Brain pericyte (primary cell): ENCODE data around the gene FOXP1.

Experiments
- DNase-seq: peaks from one replicate; pipeline ENCODE4 v3.0.0-alpha.2; 2012; ENCODE audit warnings: low read depth, low spot score

FOXP1 gene

DNA sequence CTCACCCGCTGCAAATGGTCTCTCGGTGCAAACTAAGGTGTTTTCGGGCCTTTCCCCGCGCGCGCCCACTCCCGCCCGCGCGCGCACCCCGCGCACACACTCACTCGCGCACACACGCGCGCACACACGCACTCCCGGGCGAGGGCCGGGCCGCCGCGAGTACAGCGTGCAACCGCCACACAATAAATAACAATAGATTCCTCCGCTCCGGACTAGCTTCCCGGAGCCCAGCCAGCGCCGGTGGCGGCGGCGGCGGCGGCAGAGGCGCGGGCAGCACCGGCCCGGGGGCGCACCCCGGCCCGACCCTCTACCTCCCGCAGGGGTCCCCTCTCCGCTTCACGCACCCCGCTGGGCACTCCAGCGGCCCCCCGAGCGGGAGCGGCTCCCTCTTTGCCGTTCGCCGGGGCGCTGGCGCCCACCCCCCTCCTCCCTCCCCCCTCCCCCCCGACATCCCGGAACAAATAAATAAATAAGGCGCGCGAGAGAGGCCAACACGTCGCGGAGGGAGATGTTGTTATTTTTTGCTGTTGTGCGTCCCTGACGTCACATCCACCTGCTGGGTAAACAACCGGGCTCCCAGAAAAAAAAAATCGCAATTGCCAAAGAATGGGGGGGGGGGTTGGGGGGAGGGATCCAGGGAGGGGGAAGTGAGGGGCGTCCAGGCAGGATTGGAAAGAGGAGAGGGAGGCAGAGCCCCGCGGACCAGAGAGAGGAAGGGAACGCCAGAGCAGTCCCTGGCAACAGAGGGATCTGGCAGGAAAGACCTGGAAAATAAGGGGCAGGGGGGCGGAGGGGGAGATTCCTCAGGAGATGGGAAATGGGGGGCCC lies at the start of gene FOXP1:
Gene FOXP1, minus strand, starts transcription at position 163 of the 828 bp plus-strand sequence. CDS start 385,347 bp downstream, outside the sequence.
- DNase-seq: no peak

DNA sequence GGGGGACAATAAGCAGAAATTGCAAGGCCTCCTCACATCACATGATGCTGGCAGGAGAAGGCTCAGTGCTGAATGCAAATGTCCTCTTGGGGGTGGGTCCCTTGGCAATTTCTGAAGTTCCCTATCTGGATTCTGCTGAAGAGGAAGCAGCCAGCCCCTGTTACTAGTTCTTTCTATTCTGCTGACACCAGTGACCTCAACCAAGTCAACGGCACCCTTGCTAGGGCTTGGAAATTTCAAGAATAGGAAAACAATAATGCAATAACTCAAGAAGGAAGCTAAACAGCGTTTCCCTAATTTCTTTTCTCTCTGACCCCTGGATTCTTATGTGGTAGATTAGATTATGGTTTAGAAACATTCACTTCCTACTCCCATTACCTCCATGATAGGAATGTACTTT lies 46.2 kb upstream of the FOXP1 start:
- DNase-seq: no peak

DNA sequence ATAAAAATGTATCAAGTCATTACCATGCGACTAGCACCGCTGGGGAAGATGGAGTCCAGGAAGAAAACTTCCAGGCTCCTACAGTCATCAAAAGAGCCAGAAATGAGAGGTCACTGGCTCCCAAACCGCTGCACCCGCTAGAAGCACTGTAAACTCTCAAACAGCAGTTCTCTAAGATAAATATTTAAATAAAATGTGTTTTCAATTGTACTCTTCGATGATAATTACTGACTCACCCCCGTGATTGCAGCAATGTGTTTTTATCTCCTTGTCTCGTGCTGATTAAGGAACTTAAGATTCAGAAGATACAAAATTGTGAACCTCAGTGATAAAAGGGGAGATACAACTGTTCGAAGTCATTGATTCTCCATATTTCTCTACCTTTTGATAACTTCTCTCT lies 45.8 kb upstream of the FOXP1 start:
- no peak for DNase-seq

GRCh38 chr3:71628522-71628921 lies 45.0 kb upstream of the FOXP1 start:
- no peak for DNase-seq

- no peak for DNase-seq
Measured at GRCh38 chr3:71625676-71626075, 42.1 kb upstream of the FOXP1 start.

DNA sequence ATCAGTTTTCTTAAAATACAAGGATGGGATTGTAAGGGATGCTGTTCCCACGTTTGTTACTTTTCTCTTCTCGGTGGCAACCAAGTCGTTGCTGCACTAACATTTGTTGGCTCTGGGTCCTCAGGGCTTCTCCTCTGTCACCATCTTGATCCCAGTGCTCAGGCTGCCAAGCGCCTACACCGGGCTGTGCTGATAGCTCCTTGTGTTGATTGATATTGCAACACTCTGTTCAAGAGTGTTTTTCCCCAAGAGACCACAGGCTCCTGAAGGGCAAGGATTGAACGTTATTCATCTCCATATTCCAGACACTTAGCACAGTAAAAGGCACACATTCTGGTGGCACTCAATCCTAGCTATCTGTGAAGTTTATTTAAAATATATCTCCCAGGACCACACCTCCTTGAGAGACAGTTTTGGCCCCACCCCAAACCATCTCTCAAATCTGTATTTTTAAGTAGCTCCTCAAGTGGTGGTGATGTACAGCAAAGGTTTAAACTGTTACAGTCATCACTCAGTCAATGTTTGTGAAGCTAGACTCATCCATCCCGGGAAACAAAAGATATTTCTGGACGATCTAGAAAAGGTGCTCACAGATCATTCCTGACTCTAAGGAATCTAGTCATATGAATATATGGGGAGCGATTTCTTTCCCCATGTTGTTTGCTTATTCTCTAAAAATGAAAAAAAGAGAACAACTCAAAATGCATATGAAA lies 38.5 kb upstream of the FOXP1 start:
- DNase-seq: no peak

DNA sequence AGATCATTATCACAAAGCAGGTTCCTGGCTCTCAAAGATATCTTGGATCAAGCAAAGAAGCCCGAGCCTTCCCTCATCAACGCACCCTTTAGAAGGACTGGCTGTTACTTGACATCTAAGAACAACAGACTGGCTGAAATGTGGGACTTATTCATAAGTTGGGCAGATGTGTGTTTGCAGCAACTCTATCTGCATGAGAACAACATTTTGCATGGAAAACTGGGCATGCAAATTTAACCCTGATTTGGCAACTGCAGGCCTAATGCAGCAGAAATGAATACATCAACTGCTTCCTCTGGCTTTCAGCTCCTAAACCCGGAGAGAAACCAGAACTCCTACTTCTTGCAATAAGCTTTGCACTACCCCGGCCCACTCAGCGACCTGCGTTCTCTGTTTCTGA lies 35.0 kb upstream of the FOXP1 start:
- DNase-seq: no peak

- no peak for DNase-seq
Measured at GRCh38 chr3:71616571-71617021, 33.1 kb upstream of the FOXP1 start.

- DNase-seq: no peak
Measured at GRCh38 chr3:71614869-71615268, 31.3 kb upstream of the FOXP1 start.

GRCh38 chr3:71614426-71614825 lies 30.9 kb upstream of the FOXP1 start:
- no peak for DNase-seq

- no peak for DNase-seq
Measured at GRCh38 chr3:71611099-71611498, 27.6 kb upstream of the FOXP1 start.

GRCh38 chr3:71607364-71607763 lies 23.8 kb upstream of the FOXP1 start:
- DNase-seq: no peak

GRCh38 chr3:71606582-71606981 lies 23.1 kb upstream of the FOXP1 start:
- no peak for DNase-seq

- no peak for DNase-seq
Measured at GRCh38 chr3:71602256-71602655, 18.7 kb upstream of the FOXP1 start.

DNA sequence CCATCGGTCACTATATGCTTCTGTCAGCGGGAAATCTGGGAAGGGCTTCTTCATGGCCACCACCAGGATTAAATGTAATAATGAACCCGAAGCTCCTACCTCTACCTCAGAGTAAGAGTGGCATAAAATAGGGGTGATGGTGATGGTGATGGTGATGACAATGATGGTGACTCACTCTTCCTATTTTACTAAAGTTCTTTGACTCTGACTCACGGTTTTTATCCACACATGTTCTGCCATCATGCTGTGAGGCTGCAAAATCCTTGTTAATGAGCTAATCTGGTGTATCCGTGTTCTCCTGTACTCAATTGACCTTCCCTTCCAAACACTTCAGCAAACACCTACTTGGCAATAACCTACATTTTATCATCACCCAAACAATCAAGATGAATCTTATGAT lies 18.3 kb upstream of the FOXP1 start:
- no peak for DNase-seq

- no peak for DNase-seq
Measured at GRCh38 chr3:71600646-71601288, 17.2 kb upstream of the FOXP1 start.

GRCh38 chr3:71599416-71599815 lies 15.9 kb upstream of the FOXP1 start:
- no peak for DNase-seq

DNA sequence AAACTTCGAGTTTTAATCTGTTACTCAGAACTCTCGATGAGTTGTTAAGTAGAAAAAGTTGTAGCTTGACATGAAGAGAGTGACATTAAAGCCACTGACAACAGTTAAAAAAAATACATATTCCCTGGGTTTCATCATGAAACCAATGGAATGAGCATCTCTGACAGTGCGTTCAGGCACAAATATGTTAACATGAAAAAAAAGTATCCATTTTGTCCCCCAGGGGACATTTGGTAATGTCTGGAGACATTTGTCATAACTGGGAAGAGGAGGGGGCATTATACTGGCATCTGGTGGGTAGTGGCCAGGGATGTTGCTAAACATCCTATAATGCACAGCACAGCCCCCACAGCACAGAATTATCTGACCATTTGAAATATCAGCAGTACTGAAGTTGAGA lies 14.8 kb upstream of the FOXP1 start:
- DNase-seq: no peak

GRCh38 chr3:71597286-71597685 lies 13.8 kb upstream of the FOXP1 start:
- no peak for DNase-seq

DNA sequence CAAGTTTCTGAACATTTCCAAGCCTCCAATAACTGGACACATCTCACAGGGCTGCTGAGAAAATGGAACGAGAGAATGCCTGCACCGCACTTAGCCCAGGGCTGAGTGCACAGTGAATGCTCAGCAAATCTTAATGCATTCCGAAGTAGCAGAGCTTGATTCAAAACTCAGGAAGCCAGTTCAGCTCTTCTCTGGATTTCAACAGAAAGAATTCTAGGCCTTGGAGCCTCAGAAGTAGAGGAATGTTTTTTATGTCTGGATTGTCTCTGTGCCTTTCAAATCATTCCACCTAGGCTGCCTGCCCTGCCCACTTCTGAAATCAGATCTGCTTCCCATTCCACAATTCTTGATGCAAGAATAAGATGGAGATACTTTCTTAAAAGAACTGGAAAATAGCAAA lies 9.6 kb upstream of the FOXP1 start:
- no peak for DNase-seq

DNA sequence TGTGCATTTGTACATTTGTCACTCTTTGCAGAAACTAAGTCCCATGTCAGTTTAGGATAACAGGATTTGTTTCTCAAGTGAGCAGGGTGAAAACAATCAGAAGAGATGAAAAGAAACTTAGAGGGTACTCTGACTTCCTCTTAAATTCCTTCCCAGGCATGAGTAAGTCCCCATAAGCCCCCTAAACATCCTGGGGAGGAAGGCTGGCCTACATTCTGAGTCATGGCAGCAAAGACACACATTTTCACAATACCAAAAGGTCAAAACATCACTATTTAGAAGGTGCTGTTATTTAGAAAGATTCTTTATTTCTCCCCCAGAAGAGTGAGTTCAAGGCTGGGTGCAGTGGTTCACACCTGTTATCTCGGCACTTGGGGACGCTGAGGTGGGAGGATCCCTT lies 7.6 kb upstream of the FOXP1 start:
- DNase-seq: no peak

- no peak for DNase-seq
Measured at GRCh38 chr3:71589132-71589531, 5.6 kb upstream of the FOXP1 start.

DNA sequence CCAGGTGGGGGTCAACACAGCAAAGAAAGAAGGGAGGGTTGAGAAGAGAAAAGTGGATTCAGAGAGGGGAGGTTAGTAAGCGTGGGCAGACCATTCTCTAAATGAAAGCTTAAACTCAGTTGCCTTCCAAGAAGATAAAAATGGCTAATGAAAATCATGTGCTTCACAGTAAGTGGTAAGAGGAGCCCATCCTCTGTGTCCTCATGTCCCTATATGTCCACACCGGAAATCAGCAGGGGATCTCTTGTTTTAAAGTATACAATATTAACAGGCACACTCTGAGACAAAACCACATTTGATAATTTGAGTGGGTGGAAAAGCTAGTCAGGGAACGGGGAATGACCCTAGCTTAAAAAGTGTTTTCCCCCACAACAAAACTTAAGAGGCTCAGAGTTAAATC lies 4.4 kb upstream of the FOXP1 start:
- DNase-seq: no peak
